T-helper 1 cell (primary cell): ENCODE results near the gene SOX6.

Experiments used
- DNase-seq, 5 donors: peaks; one replicate each; pipeline ENCODE4 v3.0.0-alpha.2; 2012 to 2020

The SOX6 gene

GRCh38 chr11:16266021-16266420 is 90.3 kb downstream of the SOX6 start:
- no peak for DNase-seq

- DNase-seq = no peak
Measured at GRCh38 chr11:16265022-16265421, 91.3 kb downstream of the SOX6 start.

- DNase-seq = no peak
Measured at GRCh38 chr11:16262645-16262955, 93.7 kb downstream of the SOX6 start.

- DNase-seq = no peak
Measured at GRCh38 chr11:16261836-16262644, 94.3 kb downstream of the SOX6 start.

GRCh38 chr11:16252373-16252772 is 104.0 kb downstream of the SOX6 start:
- no peak for DNase-seq

GRCh38 chr11:16248248-16248647 is 108.1 kb downstream of the SOX6 start:
- no peak for DNase-seq

- no peak for DNase-seq
Measured at GRCh38 chr11:16242806-16243205, 113.5 kb downstream of the SOX6 start.

GRCh38 chr11:16240687-16241086 is 115.7 kb downstream of the SOX6 start:
- DNase-seq = no peak

- DNase-seq = no peak
Measured at GRCh38 chr11:16239141-16240105, 116.9 kb downstream of the SOX6 start.

GRCh38 chr11:16226245-16226644 is 130.1 kb downstream of the SOX6 start:
- no peak for DNase-seq

- no peak for DNase-seq
Measured at GRCh38 chr11:16225623-16226022, 130.7 kb downstream of the SOX6 start.

- no peak for DNase-seq
Measured at GRCh38 chr11:16223558-16223957, 132.8 kb downstream of the SOX6 start.

- no peak for DNase-seq
Measured at GRCh38 chr11:16217631-16218030, 138.7 kb downstream of the SOX6 start.

- no peak for DNase-seq
Measured at GRCh38 chr11:16216831-16217230, 139.5 kb downstream of the SOX6 start.

- no peak for DNase-seq
Measured at GRCh38 chr11:16215352-16215751, 141.0 kb downstream of the SOX6 start.

GRCh38 chr11:16211407-16211806 is 144.9 kb downstream of the SOX6 start:
- no peak for DNase-seq

GRCh38 chr11:16204261-16204660 is 152.1 kb downstream of the SOX6 start:
- no peak for DNase-seq

- DNase-seq = no peak
Measured at GRCh38 chr11:16195651-16196050, 160.7 kb downstream of the SOX6 start.

GRCh38 chr11:16194566-16194965 is 161.8 kb downstream of the SOX6 start:
- DNase-seq = no peak

GRCh38 chr11:16193897-16194381 is 162.4 kb downstream of the SOX6 start:
- no peak for DNase-seq

GRCh38 chr11:16191868-16192240 is 164.5 kb downstream of the SOX6 start:
- no peak for DNase-seq

GRCh38 chr11:16191212-16191867 is 165.0 kb downstream of the SOX6 start:
- DNase-seq = no peak

- no peak for DNase-seq
Measured at GRCh38 chr11:16186680-16187079, 169.7 kb downstream of the SOX6 start.
